Body of pancreas (tissue), 4 donors: ENCODE data around the gene GALNT2.

Source experiments
- POLR2A ChIP-seq, 3 donors: fragments of 450-650 bp; IDR thresholded peaks; one replicate each; pipeline ENCODE4 v1.6.1; 2016; ENCODE audit warnings: antibody characterized with exemption in 3 of 3, mild to moderate bottlenecking in 2 of 3
- TF ChIP-seq, protein P1 (sequence below), 7 experiments: fragments of 450-650 bp in 4 of 7; fragments of 200-600 bp in 3 of 7; sonication (generic) in 3 of 7; IDR thresholded peaks; one replicate each; pipeline ENCODE4 v1.5.1; 2016 to 2019; ENCODE audit warnings: antibody characterized with exemption in 7 of 7

DNA sequence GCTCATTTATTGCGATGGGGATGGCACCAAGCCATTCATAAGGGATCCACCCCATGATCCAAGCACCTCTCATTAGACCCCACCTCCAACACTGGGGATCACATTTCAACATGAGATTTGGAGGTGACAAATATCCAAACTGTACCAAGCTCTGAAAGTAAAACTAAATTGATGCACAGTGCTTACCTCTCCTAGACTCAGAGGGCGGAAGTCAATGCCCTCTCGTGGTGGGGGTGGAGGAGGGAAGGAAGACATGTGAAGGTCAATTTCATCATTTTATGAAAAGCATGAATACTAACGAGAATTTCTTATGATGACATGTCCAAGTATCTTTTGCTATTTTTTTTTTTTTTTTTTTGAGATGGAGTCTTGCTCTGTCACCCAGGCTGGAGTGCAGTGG is 239.1 kb downstream of the GALNT2 start:
- TF ChIP-seq, protein P1, sequence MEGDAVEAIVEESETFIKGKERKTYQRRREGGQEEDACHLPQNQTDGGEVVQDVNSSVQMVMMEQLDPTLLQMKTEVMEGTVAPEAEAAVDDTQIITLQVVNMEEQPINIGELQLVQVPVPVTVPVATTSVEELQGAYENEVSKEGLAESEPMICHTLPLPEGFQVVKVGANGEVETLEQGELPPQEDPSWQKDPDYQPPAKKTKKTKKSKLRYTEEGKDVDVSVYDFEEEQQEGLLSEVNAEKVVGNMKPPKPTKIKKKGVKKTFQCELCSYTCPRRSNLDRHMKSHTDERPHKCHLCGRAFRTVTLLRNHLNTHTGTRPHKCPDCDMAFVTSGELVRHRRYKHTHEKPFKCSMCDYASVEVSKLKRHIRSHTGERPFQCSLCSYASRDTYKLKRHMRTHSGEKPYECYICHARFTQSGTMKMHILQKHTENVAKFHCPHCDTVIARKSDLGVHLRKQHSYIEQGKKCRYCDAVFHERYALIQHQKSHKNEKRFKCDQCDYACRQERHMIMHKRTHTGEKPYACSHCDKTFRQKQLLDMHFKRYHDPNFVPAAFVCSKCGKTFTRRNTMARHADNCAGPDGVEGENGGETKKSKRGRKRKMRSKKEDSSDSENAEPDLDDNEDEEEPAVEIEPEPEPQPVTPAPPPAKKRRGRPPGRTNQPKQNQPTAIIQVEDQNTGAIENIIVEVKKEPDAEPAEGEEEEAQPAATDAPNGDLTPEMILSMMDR (IDR thresholded peaks at IDR 0.05): no peak
- no peak for TF ChIP-seq POLR2A (IDR thresholded peaks at IDR 0.05)
